Measurements from ENCODE around the gene RSKR.

Gene RSKR

GRCh38 chr17:28657756-28658155 is 43.8 kb upstream of the RSKR start:
- TF ChIP-seq EZH2phosphoT487 (conservative IDR thresholded peaks at IDR 0.05; ENCODE audit: low read length) (no peak), CTCF (IDR thresholded peaks at IDR 0.05; ENCODE audit: insufficient read depth, low read length, poor library complexity, severe bottlenecking) (no peak)
- no peaks in the 10 kb centered on the region for H3K9me2 ChIP-seq (replicated peaks; ENCODE audit: insufficient read depth, low read length)

GRCh38 chr17:28655160-28655559 is 41.2 kb upstream of the RSKR start:
- Histone ChIP-seq H3K9ac (ENCODE audit: low read length) (no peak overlapping the region), H2AFZ (ENCODE audit: low read depth, low read length, severe bottlenecking) (no peak overlapping the region), H3K27ac (ENCODE audit: low read depth, low read length) (no peak overlapping the region), H3K27me3 (ENCODE audit: low read length) (no peaks in the 10 kb centered on the region), H3K4me3 (ENCODE audit: insufficient read depth, low read length, poor library complexity, severe bottlenecking) (no peak overlapping the region), H3K36me3 (ENCODE audit: low read length) (peaks cover 5% of the 10 kb centered on the region; the same call in 1 of the 2 replicates), H3K9me2 (replicated peaks; ENCODE audit: insufficient read depth, low read length) (no peaks in the 10 kb centered on the region), H4K20me1 (ENCODE audit: low read depth, low read length) (no peaks in the 10 kb centered on the region), H3K79me2 (ENCODE audit: insufficient read depth, low read length) (peaks cover 22% of the 10 kb centered on the region), H3F3A (ENCODE audit: insufficient read depth) (no peaks in the 10 kb centered on the region; the same call in 1 of the 2 replicates), H3K4me2 (ENCODE audit: low read depth, low read length, poor library complexity, severe bottlenecking) (no peak overlapping the region), H3K9me3 (ENCODE audit: insufficient read depth, low read length) (no peaks in the 10 kb centered on the region)
- TF ChIP-seq EZH2phosphoT487 (conservative IDR thresholded peaks at IDR 0.05; ENCODE audit: low read length), result no peak

More at GRCh38 chr17:28657756-28658155, 43.8 kb upstream of the RSKR start:
- no peak overlapping the region for H2AFZ ChIP-seq (ENCODE audit: low read depth, low read length, severe bottlenecking)
- H3F3A ChIP-seq (ENCODE audit: insufficient read depth), result no peaks in the 10 kb centered on the region
- H3K36me3 ChIP-seq (ENCODE audit: low read length), result peaks cover 3% of the 10 kb centered on the region; the same call in 1 of the 2 replicates
- no peak overlapping the region for H3K9ac ChIP-seq (ENCODE audit: low read length)
- peaks cover 46% of the 10 kb centered on the region for H3K79me2 ChIP-seq (ENCODE audit: insufficient read depth, low read length)
- H3K27me3 ChIP-seq (ENCODE audit: low read length), result no peaks in the 10 kb centered on the region
- H3K27ac ChIP-seq (ENCODE audit: low read depth, low read length), result no peak overlapping the region
- H3K4me2 ChIP-seq (ENCODE audit: low read depth, low read length, poor library complexity, severe bottlenecking), result no peak overlapping the region
- no peaks in the 10 kb centered on the region for H3K9me3 ChIP-seq (ENCODE audit: insufficient read depth, low read length)
- no peak overlapping the region for H3K4me3 ChIP-seq (ENCODE audit: insufficient read depth, low read length, poor library complexity, severe bottlenecking)
- no peaks in the 10 kb centered on the region; the same call in 1 of the 2 replicates for H4K20me1 ChIP-seq (ENCODE audit: low read depth, low read length)

GRCh38 chr17:28648698-28649097 is 34.7 kb upstream of the RSKR start:
- TF ChIP-seq CTCF (IDR thresholded peaks at IDR 0.05; ENCODE audit: insufficient read depth, low read length, poor library complexity, severe bottlenecking) (no peak), EZH2phosphoT487 (conservative IDR thresholded peaks at IDR 0.05; ENCODE audit: low read length) (no peak)
- no peak overlapping the region for H3K27ac ChIP-seq (ENCODE audit: low read depth, low read length)
- H3K9me2 ChIP-seq (replicated peaks; ENCODE audit: insufficient read depth, low read length), result no peaks in the 10 kb centered on the region
- H3K27me3 ChIP-seq (ENCODE audit: low read length), result no peaks in the 10 kb centered on the region
- no peak overlapping the region for H2AFZ ChIP-seq (ENCODE audit: low read depth, low read length, severe bottlenecking)
- H3F3A ChIP-seq (ENCODE audit: insufficient read depth), result peaks cover 19% of the 10 kb centered on the region
- peaks cover 12% of the 10 kb centered on the region for H3K79me2 ChIP-seq (ENCODE audit: insufficient read depth, low read length)
- no peak overlapping the region for H3K9ac ChIP-seq (ENCODE audit: low read length)
- no peak overlapping the region for H3K4me2 ChIP-seq (ENCODE audit: low read depth, low read length, poor library complexity, severe bottlenecking)
- no peaks in the 10 kb centered on the region for H3K9me3 ChIP-seq (ENCODE audit: insufficient read depth, low read length)
- H4K20me1 ChIP-seq (ENCODE audit: low read depth, low read length), result no peaks in the 10 kb centered on the region
- peaks cover 6% of the 10 kb centered on the region for H3K36me3 ChIP-seq (ENCODE audit: low read length)
- H3K4me3 ChIP-seq (ENCODE audit: insufficient read depth, low read length, poor library complexity, severe bottlenecking), result no peak overlapping the region

GRCh38 chr17:28646039-28646754 is 32.2 kb upstream of the RSKR start:
- no peaks in the 10 kb centered on the region for H3K27me3 ChIP-seq (ENCODE audit: low read length)
- TF ChIP-seq CTCF (IDR thresholded peaks at IDR 0.05; ENCODE audit: insufficient read depth, low read length, poor library complexity, severe bottlenecking) (no peak), EZH2phosphoT487 (conservative IDR thresholded peaks at IDR 0.05; ENCODE audit: low read length) (no peak)
- H3K9ac ChIP-seq (ENCODE audit: low read length), result peak overlapping the region; percentile 85
- H4K20me1 ChIP-seq (ENCODE audit: low read depth, low read length), result peaks cover 7% of the 10 kb centered on the region; the same call in 1 of the 2 replicates
- H3K27ac ChIP-seq (ENCODE audit: low read depth, low read length), result peak overlapping the region; percentile 59
- no peaks in the 10 kb centered on the region for H3K9me3 ChIP-seq (ENCODE audit: insufficient read depth, low read length)
- peaks cover 31% of the 10 kb centered on the region for H3K79me2 ChIP-seq (ENCODE audit: insufficient read depth, low read length)
- H3K36me3 ChIP-seq (ENCODE audit: low read length), result peaks cover 14% of the 10 kb centered on the region
- peaks cover 19% of the 10 kb centered on the region for H3F3A ChIP-seq (ENCODE audit: insufficient read depth)
- H3K4me2 ChIP-seq (ENCODE audit: low read depth, low read length, poor library complexity, severe bottlenecking), result peak overlapping the region; percentile 63
- no peaks in the 10 kb centered on the region for H3K9me2 ChIP-seq (replicated peaks; ENCODE audit: insufficient read depth, low read length)
- H3K4me3 ChIP-seq (ENCODE audit: insufficient read depth, low read length, poor library complexity, severe bottlenecking), result no peak overlapping the region
- peak overlapping the region; percentile 62 for H2AFZ ChIP-seq (ENCODE audit: low read depth, low read length, severe bottlenecking)
